NCI-H69 (cell line): ENCODE measurements around the gene ANGPTL8.
A peak's percentile ranks its signal among the peaks of the same experiment; 100 is the strongest.

ENCODE experiments used
- DNase-seq: peaks from one replicate; lab custom pipeline; 2025; lab: John Stamatoyannopoulos, UW

The ANGPTL8 gene, protein sequence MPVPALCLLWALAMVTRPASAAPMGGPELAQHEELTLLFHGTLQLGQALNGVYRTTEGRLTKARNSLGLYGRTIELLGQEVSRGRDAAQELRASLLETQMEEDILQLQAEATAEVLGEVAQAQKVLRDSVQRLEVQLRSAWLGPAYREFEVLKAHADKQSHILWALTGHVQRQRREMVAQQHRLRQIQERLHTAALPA

DNA sequence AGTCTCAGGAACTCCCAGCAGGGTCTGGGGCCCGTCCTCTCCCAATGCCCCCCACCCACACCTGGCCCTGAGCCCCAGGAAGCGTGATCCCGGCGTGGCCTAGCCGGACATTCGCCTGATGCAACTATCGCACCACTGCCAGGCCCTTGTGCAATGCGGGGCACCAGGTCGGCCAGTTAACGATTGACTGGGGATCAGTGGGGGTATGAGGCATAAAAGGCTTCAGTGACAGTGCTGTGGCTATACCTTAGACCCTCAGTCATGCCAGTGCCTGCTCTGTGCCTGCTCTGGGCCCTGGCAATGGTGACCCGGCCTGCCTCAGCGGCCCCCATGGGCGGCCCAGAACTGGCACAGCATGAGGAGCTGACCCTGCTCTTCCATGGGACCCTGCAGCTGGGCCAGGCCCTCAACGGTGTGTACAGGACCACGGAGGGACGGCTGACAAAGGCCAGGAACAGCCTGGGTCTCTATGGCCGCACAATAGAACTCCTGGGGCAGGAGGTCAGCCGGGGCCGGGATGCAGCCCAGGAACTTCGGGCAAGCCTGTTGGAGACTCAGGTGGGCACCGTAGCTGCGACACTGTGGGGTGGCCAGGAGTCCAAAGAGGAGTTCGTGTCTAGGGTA is at the start of gene ANGPTL8:
Gene ANGPTL8, plus strand, starts transcription at position 243 of the 624 bp plus-strand sequence. Its CDS starts 19 bp downstream, at position 262.
- DNase-seq, result no peak

DNA sequence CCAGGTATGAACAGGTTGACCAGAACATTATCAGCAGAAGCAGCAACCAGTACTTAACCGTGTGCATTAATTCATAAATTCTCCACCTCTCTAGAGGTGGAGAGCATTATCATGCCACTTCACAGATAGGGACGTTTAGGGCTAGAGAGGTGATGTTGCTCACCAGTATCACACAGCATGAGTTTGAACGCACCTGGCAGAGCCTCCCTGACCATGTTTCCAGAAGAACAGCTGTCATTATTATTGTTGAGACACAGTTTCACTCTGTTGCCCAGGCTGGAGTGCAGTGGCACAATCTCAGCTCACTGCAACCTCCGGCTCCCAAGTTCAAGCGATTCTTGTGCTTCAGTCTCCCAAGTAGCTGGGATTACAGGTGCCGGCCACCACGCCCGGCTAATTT is 48.9 kb upstream of the ANGPTL8 start:
- peak; percentile 8 for DNase-seq

DNA sequence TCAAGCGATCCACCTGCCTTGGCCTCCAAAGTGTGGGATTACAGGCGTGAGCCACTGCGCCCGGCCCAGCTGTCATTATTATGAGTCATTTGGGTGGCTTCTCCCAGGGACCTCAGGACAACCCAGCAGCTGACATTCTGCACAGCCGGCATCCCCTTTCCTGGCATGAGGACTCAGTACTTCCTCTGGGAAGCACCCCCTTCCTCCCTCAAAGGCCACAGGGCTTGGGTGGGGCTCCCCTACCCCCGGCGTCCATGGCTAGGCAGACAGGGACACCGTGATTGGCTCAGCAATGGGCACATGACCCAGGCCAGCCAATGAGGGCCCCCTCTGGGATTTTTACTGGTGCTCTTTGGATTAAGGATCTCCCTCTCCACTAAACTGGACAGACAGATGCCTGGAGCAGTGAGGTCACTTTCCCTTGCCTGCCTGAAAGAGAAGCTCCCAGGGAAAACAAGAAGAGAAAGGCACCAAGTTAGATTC is 48.1 kb upstream of the ANGPTL8 start:
- DNase-seq, result peak; percentile 27

DNA sequence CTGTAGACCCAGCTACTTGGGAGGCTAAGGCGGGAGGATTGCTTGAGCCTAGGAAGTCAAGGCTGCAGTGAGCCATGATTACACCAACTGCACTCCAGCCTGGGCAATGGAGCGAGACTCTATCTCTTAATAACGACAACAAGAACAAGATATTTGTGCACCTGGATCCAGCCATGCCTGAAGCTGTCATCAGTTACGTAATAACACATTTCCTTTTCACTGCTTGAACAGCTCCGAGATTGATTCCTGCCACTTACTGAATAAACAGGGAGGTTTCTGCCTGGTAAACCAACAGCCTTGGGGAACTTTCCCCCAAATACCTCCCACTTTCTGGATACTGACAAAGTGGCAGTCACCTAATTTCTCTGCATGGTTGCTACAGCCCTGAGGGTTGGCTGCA is 47.5 kb upstream of the ANGPTL8 start:
- no peak for DNase-seq

DNA sequence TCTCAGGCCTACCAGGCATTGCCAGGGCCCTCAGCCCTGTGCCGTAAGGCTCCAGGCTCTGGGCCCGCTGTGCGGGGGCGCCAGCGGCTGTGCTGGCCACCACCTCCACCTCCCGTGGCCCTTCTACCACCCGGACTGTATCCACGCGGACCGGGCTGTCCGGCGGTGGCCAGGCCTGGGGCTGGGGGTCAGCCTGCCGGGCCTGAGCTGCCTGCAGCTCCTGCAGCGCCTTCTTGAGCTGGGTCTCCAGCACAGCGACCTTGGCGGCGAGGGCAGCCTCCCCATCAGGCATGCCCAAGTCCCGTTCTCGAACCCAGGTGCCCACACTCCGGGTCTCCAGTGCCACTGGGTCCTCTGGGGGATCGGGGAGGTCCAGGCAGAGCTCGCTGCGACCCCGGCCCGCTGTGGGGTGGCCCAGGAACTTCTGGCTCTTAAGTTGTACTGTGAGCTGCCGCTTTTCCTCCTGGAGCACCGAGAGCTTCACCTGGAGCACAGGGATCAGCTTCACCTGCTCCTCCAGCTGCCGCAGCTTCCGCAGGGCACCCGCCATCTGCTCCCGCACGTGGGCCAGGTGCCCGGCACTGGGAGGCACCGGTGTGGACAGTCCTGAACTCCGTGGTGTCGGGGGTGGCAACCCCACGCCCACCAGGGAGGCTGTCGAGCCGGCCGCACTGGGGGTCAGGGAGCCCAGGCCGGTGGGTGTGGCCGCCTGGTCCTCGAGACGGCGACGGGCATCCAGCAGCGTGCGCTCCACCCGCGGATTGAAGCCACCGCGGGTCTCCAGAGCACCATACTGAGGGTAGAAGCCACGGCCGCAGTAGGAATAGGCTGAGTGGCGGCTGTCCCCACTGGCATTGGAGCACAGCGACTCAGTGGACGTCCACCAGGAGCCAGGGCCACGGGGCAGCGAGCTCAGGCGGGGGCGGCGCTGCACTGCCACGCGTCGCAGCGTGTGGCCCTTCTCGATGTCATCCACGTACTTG is 46.2 kb upstream of the ANGPTL8 start:
- no peak for DNase-seq

DNA sequence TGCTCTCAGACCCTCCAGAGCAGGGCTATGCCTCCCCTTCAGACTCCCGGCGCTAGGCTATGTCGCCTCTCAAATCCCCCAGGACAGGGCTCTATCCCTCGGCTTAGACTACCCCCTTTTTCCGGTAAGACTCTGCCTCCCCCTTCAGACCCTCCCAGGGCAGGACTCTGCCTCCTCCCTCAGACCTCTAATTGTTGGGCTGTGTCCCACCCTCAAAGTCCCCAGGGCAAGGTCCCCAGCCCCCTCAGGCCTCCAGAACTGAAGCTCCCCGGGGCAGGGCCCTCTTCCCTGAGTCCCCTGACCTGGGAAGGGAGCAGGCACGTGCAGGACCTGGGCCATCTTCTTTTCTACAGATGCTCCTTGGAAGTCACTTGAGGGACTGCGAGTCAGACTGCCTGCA is 45.2 kb upstream of the ANGPTL8 start:
- DNase-seq, result no peak

DNA sequence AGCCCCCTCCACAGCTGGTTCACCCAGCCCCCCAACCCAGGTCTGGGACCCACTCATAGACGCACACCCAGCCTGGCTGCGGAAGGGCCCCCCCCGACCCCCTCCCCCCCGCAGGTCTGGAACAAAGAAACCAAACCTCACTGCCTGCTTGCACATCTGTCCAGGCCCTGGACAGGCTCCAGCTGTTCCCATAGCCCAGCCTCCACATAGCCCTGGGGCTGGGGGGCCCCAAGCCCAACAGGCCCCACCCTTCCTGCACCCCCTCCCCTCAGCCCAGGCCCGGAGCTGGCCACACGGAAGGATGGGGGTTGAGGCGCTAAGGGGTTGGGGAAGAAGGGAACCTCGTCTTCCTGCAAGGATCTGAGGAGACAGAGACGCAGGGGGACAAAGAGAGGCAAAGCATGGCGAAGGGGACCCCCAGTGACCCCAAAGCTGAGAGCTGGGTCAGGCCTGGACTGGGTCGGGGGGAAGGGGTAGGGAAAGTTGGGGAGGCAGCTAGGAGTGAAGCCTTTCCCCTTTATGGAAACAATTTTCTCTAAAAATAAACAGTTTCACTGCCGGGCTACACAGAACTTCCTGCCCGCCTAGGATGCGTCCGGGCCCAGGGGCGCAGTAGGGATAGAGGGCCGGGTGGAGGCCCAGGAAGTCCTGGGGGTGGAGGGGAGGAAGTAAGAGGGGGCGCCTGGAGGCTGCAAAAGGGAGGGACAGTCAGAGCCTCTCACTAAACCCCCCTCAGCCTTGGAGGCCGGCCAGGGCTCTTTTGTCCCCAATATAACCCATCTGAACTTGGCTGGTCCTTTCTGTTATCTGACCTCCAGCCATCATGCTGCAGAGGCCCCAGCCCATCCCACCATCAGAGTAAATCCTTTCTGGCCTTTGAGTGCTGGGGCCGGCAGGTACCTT is 44.5 kb upstream of the ANGPTL8 start:
- DNase-seq, result peak; percentile 37

DNA sequence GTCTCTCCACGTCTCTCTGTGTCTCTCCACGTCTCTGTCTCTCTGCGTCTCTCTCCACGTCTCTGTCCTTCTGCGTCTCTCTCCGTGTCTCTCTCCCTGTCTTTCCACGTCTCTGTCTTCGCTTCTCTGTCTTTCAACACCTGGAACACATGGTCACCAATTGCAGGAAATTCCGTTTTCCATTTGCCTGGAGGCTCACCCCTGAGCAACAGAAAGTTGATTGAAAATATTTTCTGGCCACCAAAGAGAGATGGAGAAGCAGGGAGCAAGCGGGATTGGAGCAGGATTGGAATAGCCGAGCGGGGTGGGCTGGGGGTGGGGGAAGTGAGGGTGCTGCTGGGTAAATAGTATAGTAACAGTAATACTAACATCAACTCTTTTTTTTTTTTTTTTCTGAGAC is 43.7 kb upstream of the ANGPTL8 start:
- DNase-seq, result no peak

DNA sequence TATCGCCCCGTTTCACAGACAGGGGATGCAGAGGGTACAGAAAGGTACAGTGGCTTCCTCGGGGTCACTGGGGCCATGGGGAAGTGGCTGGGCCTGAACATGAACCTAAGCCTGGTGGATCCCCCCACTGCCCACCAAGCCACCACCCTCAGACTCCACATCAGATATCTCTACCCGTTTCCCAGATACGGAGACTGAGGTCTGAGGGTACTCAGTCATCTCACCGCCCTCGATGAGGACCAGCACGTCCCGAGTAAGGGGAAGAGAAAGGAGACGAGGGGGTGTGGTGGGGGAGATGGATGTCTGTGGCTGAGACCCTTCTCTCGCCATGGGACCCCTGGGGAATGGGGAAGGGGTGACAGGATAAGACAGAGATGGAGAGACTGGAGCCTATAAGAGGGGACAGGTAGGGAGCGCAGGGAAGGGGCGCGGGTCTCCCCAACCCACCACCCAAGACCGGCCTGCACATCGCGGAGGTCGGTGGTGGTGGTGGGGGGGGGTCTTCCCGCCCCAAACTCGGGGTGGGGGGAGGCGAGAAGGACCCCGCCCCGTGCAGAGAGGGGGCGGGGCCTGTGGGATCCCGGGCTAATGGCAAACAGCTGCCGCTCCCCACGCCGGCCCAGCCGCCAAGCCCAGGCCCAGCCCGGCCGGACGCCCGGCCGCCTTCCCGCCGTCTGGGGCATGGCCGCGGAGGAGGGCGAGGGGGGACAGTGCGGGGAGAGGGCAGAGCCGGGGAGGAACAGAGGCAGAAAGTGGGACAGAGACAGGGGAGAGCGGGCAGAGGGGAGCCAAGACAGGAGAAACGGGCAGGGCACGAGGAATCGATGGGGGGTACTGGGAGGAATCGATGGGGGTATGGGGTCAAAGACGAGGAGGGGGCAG is 42.8 kb upstream of the ANGPTL8 start:
- DNase-seq, result peak; percentile 59

DNA sequence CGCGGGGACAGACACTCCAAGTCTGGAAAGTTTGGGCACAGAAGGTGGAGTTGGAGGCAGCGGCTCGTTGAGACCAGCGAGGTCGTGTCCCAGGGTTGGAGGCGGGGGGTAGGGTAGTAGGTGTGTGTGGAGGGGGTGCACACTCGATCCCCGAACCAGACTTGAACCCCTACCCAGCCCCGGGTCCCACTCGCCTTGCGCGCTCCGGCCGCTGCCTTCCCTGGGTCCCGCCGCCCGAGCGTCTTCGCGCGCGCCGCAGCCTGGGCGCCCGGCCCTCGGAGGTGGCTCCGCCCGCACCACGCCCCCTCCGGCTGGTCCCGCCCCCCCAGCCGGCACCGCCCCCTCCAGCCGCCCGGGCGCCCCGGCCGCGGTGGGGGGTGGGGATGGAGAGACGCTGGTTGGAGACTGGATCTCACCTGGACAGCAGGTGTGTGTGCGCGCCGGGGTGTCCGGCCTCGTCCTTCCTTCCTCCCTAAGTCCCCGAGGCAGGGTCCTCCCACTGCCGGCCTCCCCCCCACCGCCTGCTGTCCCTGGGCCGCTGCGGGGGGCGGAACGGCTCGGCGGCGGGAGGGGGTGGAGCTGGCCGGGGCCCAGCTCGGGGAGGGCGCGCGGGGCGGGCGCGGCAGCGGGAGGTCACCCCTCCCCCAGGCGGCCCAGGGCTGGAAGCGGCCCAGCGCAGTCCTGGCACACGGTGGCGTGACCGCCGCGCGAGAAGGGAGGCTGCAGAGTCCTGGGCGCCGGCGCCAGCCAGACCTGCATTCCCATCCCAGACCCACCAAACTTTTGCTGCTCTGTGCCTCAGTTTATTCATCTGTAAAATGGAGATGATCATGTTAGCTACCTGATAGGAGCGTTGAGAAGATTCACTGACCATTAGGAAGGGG is 41.9 kb upstream of the ANGPTL8 start, which contains the start of gene KANK2:
Gene KANK2, minus strand, starts transcription at position 255 of the 884 bp plus-strand sequence. CDS start 3,034 bp downstream, outside the sequence.
- DNase-seq, result peak; percentile 99

DNA sequence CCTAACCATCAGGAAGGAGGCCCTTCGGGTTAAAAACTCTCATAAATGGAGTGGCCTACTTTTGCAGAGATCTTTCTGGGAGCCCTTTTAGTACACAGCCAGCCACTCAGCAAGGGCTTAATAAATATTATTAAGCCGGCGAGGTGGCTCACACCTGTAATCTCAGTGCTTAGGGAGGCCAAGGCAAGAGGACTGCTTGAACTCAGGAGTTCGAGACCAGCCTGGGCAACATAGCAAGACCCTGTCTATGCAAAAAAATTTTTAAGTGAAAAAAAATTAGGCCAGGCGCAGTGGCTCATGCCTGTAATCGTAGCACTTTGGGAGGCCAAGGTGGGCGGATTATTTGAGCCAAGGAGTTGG is 41.3 kb upstream of the ANGPTL8 start:
- DNase-seq, result no peak

DNA sequence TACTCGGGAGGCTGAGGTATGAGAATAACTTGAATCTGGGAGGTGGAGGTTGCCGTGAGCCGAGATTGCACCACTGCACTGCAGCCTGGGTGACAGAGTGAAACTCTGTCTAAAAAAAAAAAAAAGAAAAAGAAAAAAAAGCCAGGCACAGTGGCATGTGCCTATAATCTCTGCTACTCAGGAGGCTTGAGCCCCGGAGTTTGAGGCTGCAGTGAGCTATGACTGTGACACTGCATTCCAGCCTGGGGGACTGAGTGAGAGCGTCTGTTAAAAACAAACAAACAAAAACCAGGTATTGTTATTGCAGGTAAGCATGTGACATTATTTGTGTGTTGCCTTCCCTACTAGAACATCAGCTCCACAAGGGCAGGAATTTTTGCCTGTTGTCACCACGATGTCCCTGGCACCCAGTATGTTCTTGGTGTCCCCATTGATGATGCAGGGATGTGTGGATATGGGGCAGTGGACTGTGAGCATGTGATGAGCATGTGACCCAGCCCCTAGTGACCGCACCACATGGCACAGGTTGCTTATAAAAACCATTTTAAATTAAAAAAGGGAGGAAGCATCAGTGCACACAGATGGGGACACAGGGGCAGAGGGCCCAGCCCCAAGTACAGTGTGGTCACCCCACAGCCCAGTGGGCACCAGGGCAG is 40.5 kb upstream of the ANGPTL8 start:
- DNase-seq, result no peak

DNA sequence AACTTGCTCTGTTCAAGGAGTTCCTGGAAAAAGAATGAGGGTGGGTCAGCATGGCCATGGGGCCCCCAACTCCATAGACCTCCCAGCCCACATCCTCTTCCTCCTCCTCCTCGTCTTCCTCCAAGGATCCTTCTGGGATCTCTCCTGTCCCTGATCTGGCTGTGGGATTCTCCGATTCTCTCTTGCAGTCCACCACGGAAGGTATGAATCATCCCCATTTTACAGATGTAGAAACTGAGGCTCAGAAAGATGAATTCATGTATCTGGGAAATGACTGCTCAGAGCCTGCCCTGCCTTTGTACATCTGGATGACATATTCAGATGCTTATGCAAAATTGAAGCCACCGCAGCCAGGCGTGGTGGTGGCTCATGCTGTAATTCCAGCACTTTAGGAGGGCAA is 39.9 kb upstream of the ANGPTL8 start:
- DNase-seq, result no peak

DNA sequence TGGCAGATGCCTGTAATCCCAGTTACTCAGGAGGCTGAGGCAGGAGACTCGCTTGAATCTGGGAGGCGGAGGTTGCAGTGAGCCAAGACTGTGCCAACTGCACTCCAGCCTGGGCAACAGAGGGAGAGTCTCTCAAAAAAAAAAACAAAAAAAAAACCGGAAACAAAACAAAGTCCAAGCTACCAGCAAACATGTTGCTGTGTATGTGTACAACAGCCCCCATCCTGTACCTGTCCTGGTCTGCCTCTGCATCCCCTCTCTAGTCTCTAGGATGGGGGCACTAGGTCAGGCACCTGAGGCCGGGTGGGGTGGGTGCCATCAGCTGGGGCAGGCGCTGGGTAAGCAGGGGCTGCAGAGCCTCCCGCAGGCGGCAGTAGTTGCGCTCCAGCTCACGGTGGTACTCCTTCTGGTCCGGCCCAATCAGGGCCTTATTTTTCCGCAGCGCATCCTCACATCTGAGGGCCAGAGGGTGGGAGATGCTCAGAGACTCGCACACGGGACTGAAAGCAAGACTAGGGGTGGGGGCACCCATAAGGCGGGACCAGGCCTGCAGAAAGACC is 39.3 kb upstream of the ANGPTL8 start:
- DNase-seq, result no peak

DNA sequence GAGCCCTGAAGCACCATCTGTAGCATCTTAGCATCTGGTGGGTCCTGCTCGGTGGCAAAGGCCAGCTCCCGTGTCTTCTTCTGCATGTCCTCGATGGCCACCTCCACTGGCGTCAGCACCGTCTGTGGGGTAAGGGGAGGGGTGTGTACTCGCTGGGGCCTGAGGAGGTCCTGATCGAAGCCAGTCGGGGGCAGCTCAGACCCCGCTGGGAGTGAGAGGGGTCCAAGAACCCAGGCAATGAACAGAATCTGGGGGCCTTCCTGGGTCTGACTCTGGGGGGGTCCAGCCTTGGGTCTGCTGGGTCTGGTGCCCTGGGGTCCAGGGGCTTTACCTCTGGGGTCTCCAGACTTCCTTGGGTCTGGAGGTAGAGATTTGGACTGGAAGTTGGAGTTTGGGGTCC is 38.5 kb upstream of the ANGPTL8 start:
- DNase-seq, result no peak

DNA sequence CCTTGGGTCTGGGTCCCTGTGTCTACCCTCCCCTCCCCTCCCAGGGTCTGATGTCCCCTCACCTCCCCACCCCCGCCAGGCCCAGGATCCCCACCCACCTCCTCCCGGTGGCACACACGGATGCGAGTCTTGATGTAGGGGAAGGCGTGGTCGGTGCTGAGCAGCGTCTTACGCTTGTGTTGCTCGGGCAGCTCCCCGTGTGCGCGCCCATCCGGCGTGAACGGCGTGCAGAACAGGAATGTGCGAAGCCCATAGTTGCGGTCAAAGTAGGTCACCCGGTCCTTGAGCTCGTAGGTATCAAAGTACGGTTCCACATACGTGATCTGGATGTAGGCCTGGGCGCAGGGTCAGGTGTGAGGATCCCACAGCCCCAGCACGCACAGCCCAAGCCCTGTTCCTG is 37.6 kb upstream of the ANGPTL8 start:
- DNase-seq, result no peak

DNA sequence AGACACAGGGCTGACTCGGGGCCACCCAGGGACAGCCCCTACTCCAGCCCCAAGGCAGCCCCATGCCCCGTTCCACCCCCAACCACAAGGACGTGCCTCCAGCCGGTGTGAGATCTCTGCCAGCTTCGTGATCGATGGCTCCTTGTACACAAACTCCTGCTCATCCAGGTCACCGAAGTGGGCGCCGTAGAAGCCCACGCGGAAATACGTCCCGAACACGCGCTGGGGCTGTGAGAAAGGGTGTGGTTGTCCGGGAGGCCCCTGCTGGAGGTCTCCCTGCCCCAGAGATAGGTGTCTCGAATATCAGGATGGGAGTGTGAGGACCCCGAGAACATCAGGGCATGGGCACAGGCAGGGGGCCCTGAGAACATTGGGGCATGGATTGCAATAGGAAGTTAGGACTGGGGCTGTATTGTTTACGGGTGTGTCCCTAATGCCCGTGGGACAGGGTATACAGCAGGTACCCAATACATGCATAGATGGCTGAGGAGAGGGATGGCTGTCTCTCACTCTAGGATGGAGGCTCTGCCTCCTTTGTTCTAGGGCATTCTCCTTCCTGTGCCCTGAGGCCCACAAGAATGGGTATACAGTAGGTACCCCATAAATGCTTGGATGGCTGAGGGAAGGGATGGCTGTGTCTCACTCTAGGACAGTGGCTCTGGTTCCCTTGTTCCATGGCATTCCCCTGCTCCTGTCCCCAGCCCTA is 36.8 kb upstream of the ANGPTL8 start:
- DNase-seq, result no peak
